ENCODE results near the gene AGMAT. TPM values are rescaled to one million over a fixed set of nuclear protein-coding genes. Genes with fewer than 3 reads are reported as not detected.
A peak's percentile ranks its signal among the peaks of the same experiment; 100 is the strongest.

AGMAT gene
- total RNA-seq, 1 donor from 2014 or later: 0.82 TPM

GRCh38 chr1:15524283-15525049, 60.4 kb downstream of the AGMAT start:
- Mint-ChIP-seq H3K4me1 (ENCODE audit: low read depth) (peaks cover 37% of the 10 kb centered on the region), H3K4me3 (ENCODE audit: unreplicated experiment) (peak overlapping the region; percentile 92), H3K27me3 (ENCODE audit: low read depth) (no peaks in the 10 kb centered on the region), H3K27ac (ENCODE audit: unreplicated experiment) (peak overlapping the region; percentile 100), H3K36me3 (ENCODE audit: low read depth) (no peaks in the 10 kb centered on the region), H3K9me3 (ENCODE audit: low read depth) (no peaks in the 10 kb centered on the region)
- no peak for TF ChIP-seq CTCF (IDR thresholded peaks at IDR 0.05)
- peak; percentile 99 for DNase-seq (ENCODE audit: low spot score)

DNA sequence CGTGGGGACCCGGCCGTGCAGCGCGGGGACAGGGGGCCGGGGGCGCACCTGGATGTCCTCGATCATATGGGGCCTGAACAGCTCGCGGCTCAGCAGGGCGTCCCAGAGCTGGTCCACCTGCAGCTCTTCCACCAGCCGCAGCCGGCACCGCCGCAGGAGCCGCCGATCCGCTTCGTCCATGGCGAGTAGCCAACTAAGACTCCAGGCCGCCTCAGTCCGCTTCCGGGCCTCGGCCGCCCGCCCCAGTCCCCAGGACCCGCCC, 60.9 kb downstream of the AGMAT start, which contains the start of gene CASP9:
CASP9 (minus strand) TSS at position 195 of the 262 bp plus-strand sequence; CDS start at position 180, 15 bp downstream.
- H3K27ac Mint-ChIP-seq (ENCODE audit: unreplicated experiment): peak within 1 kb of the TSS; percentile 100
- H3K9me3 Mint-ChIP-seq (ENCODE audit: low read depth): no peaks in the 10 kb centered on the region
- no peak for DNase-seq (ENCODE audit: low spot score)
- H3K4me1 Mint-ChIP-seq (ENCODE audit: low read depth): peaks cover 37% of the 10 kb centered on the region
- no peaks in the 10 kb centered on the region for H3K36me3 Mint-ChIP-seq (ENCODE audit: low read depth)
- H3K27me3 Mint-ChIP-seq (ENCODE audit: low read depth): no peaks in the 10 kb centered on the region
- peak within 1 kb of the TSS; percentile 92 for H3K4me3 Mint-ChIP-seq (ENCODE audit: unreplicated experiment)
- TF ChIP-seq CTCF (IDR thresholded peaks at IDR 0.05): peak; percentile 29

DNA sequence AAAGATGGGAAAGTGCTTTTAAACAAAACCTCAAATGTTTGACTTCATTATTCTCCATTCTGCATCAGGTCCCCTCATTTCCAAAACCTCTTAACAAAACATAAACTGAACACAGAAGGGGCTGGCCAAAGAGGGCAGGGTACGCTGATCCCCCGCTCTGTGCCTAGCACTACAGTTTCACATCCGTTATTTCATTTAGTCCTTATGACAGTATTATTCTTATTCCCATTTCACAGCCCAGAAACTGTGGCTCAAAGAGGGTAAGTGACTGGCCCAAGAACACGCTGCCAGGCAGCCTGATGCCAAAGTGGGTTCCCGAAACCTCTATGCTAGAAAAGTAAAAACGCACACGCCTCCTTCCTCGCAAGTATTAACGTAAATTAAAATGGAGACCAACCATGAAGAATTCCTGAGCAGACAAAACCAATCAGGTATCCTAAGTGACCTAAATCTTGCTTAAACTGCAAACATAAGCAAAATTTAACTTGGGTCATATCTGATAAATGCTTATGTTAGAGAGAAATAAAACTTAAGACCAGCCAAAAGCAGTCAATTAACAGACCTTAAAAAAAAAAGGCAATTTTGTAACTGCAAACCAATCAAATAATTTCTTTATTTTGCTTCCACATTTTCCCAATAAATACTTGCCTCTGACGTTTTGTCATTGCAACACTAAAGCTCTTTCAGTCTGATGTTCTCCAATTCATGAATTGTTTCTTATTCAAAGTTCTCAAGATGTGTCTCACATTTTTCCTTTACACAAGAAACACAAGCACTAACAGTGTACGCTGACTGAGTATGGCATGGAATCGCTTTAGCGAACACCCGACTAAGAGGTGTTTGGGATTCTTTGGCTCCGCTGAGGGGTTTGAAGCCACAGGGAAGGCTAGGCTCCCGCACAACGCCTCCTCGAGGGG, 61.5 kb downstream of the AGMAT start:
- H3K36me3 Mint-ChIP-seq (ENCODE audit: low read depth): no peaks in the 10 kb centered on the region
- no peak for TF ChIP-seq CTCF (IDR thresholded peaks at IDR 0.05)

DNA sequence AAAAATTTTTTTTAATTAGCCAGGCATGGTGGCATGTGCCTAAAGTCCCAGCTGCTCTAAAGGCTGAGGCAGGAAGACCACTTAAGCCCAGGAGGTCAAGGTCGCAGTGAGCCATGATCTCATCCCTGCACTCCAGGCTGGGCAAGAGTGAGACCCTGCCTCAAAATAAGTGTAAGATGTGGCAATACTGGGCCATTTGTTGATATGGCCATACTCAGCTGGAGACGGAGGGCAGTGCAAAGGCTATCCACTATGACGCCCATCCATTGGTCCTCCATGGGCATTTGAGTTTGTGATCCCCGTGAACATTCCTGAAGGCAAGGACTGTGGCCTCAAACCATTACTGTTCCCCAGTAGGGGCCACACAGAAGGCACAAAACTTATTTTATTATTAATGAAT, 62.3 kb downstream of the AGMAT start:
- DNase-seq (ENCODE audit: low spot score): no peak
- no peak for TF ChIP-seq CTCF (IDR thresholded peaks at IDR 0.05)
- Mint-ChIP-seq H3K27ac (ENCODE audit: unreplicated experiment) (no peak overlapping the region), H3K4me3 (ENCODE audit: unreplicated experiment) (no peak overlapping the region), H3K9me3 (ENCODE audit: low read depth) (no peaks in the 10 kb centered on the region), H3K36me3 (ENCODE audit: low read depth) (no peaks in the 10 kb centered on the region), H3K4me1 (ENCODE audit: low read depth) (peaks cover 28% of the 10 kb centered on the region), H3K27me3 (ENCODE audit: low read depth) (no peaks in the 10 kb centered on the region)

More for the DNA sequence above, 61.5 kb downstream of the AGMAT start:
- Mint-ChIP-seq H3K9me3 (ENCODE audit: low read depth) (no peaks in the 10 kb centered on the region), H3K27ac (ENCODE audit: unreplicated experiment) (peak overlapping the region; percentile 100), H3K27me3 (ENCODE audit: low read depth) (no peaks in the 10 kb centered on the region), H3K4me1 (ENCODE audit: low read depth) (peaks cover 34% of the 10 kb centered on the region), H3K4me3 (ENCODE audit: unreplicated experiment) (peak overlapping the region; percentile 92)
- no peak for DNase-seq (ENCODE audit: low spot score)

Other genes starting within 250 kb of the AGMAT start
- gene EFHD2, start 175.2 kb downstream of the AGMAT start, total RNA-seq: 7.9 to 10.4 TPM (median 9.6 TPM) in 3 replicates
- not detected in 3 replicates for gene CTRC, start 146.6 kb downstream of the AGMAT start, total RNA-seq
- gene CELA2A, start 128.3 kb downstream of the AGMAT start, total RNA-seq: not detected in 3 replicates
- gene CELA2B, start 108.9 kb downstream of the AGMAT start, total RNA-seq: not detected in 3 replicates
- gene CASP9, start 60.8 kb downstream of the AGMAT start, total RNA-seq: 7.6 to 11.6 TPM (median 9.7 TPM) in 3 replicates
- 19.9 to 22.8 TPM (median 20.4 TPM) in 3 replicates for gene DNAJC16, start 58.2 kb downstream of the AGMAT start, total RNA-seq
- gene DDI2, start 32.4 kb upstream of the AGMAT start, total RNA-seq: 17.5 to 23.2 TPM (median 20.0 TPM) in 3 replicates
- 63.6 to 68.3 TPM (median 66.0 TPM) in 3 replicates for gene PLEKHM2, start 99.3 kb upstream of the AGMAT start, total RNA-seq
- gene SLC25A34, start 151.2 kb upstream of the AGMAT start, total RNA-seq: 0.90 to 1.9 TPM (median 1.3 TPM) in 3 replicates
- gene TMEM82, start 157.4 kb upstream of the AGMAT start, total RNA-seq: not detected in 3 replicates
- 191 to 492 TPM (median 490 TPM) in 3 replicates for gene FBLIM1, start 173.7 kb upstream of the AGMAT start, total RNA-seq
- 1.3 to 1.5 TPM (median 1.3 TPM) in 3 replicates for gene UQCRHL, start 222.6 kb upstream of the AGMAT start, total RNA-seq